Endothelial cell of umbilical vein (primary cell): Measurements from ENCODE around the gene CERS3. TPM values are rescaled to one million over a fixed set of nuclear protein-coding genes. Genes with fewer than 3 reads are reported as not detected.

Experiments used
- BruUV-seq: library from RNA; stranded (reverse); fragments of 400-500 nt; replicated peaks from 2 replicates; lab custom pipeline; 2021; lab: Mats Ljungman, UMichigan
- CTCF ChIA-PET: fragments of 300-600, 350-600 bp; sonication (Branson Sonifier 250); formaldehyde crosslinking; loops from one replicate; lab custom pipeline; 2021; ENCODE audit warnings: antibody characterized with exemption, inconsistent platforms; lab: Charles Lee
- POLR2A ChIA-PET: fragments of 300-600, 350-600 bp; sonication (Branson Sonifier 250); formaldehyde crosslinking; loops from one replicate; lab custom pipeline; 2021; ENCODE audit warnings: antibody characterized with exemption, inconsistent platforms; lab: Charles Lee
- DNase-seq: peaks from one replicate; pipeline ENCODE4 v3.0.0-alpha.2; 2011; ENCODE audit warnings: low read depth, low spot score
- FAIRE-seq: peaks from 2 replicates; lab custom pipeline; 2011; peaks lifted over from hg19 to GRCh38; lab: Jason Lieb, UNC
- H2AFZ ChIP-seq: 2 replicates; pipeline ENCODE4 v1.6.0; 2012; ENCODE audit warnings: low read depth, low read length, control low read depth, inconsistent platforms
- H3K27ac ChIP-seq: 2 replicates; pipeline ENCODE4 v1.5.1; 2011; ENCODE audit warnings: low read depth, mild to moderate bottlenecking, control low read depth, low read length, moderate library complexity; ENCODE audit not compliant: insufficient read depth
- H3K27me3 ChIP-seq, 2 experiments: 2 replicates each; pipeline versions ENCODE4 v1.6.0 to v1.6.1; 2011; ENCODE audit warnings: low read length in 2 of 2, mixed read lengths in 1 of 2; ENCODE audit not compliant: control insufficient read depth in 2 of 2, insufficient read depth in 2 of 2
- H3K36me3 ChIP-seq, 2 experiments: 2 replicates in 1 of 2; 3 replicates in 1 of 2; pipeline ENCODE4 v1.5.1; 2011; ENCODE audit warnings: low read length in 2 of 2, mild to moderate bottlenecking in 1 of 2, moderate library complexity in 1 of 2; ENCODE audit not compliant: control insufficient read depth in 2 of 2, insufficient read depth in 2 of 2; ENCODE audit errors: extremely low read depth in 1 of 2
- H3K4me1 ChIP-seq: 3 replicates; pipeline ENCODE4 v1.5.1; 2011; ENCODE audit warnings: mild to moderate bottlenecking, low read length; ENCODE audit not compliant: control insufficient read depth, insufficient read depth; ENCODE audit errors: extremely low read depth
- H3K4me2 ChIP-seq: 2 replicates; pipeline ENCODE4 v1.6.1; 2011; ENCODE audit warnings: low read length, control low read depth, mixed read lengths; ENCODE audit not compliant: insufficient read depth
- H3K4me3 ChIP-seq, 3 experiments: fragments of 200-600 bp in 1 of 3; sonication (generic), shearing (Covaris generic) in 1 of 3; replicated peaks in 1 of 3; 2 replicates each; pipeline ENCODE4 v1.5.1; 2011 to 2016; ENCODE audit warnings: control low read depth in 3 of 3, low read length in 3 of 3, mild to moderate bottlenecking in 2 of 3, inconsistent platforms in 1 of 3, low read depth in 1 of 3, moderate library complexity in 1 of 3; ENCODE audit not compliant: insufficient read depth in 1 of 3
- H3K79me2 ChIP-seq: 2 replicates; pipeline ENCODE4 v1.6.0; 2012; ENCODE audit warnings: low read length, inconsistent platforms; ENCODE audit not compliant: control insufficient read depth, insufficient read depth
- H3K9ac ChIP-seq: replicated peaks from 2 replicates; pipeline ENCODE3; 2011; ENCODE audit warnings: low read length, control low read depth; ENCODE audit not compliant: insufficient read depth; ENCODE audit errors: extremely low read depth
- H3K9me1 ChIP-seq: replicated peaks from 3 replicates; pipeline ENCODE4 v1.6.0; 2011; ENCODE audit warnings: mild to moderate bottlenecking, low read length; ENCODE audit not compliant: control insufficient read depth, insufficient read depth; ENCODE audit errors: extremely low read depth
- H3K9me3 ChIP-seq: replicated peaks from 2 replicates; pipeline ENCODE4 v1.5.1; 2012; ENCODE audit warnings: low read length, inconsistent platforms; ENCODE audit not compliant: control insufficient read depth, insufficient read depth
- H4K20me1 ChIP-seq: replicated peaks from 2 replicates; pipeline ENCODE3; 2011; ENCODE audit warnings: mild to moderate bottlenecking, low read length; ENCODE audit not compliant: control insufficient read depth, insufficient read depth; ENCODE audit errors: extremely low read depth
- CTCF ChIP-seq, 2 donors: IDR thresholded peaks; 1 replicate in 1 of 2; 2 replicates in 1 of 2; pipeline ENCODE4 v1.5.1; 2011; ENCODE audit warnings: low read length in 2 of 2, mild to moderate bottlenecking in 2 of 2, moderate library complexity in 2 of 2, control low read depth in 1 of 2, inconsistent platforms in 1 of 2, low read depth in 1 of 2; ENCODE audit not compliant: insufficient read depth in 1 of 2; ENCODE audit errors: extremely low read depth in 1 of 2
- EZH2 ChIP-seq: IDR thresholded peaks from 2 replicates; pipeline ENCODE4 v1.6.1; 2012; ENCODE audit warnings: borderline replicate concordance, low read depth, mild to moderate bottlenecking, moderate library complexity, low read length, inconsistent platforms; ENCODE audit not compliant: severe bottlenecking
- FOS ChIP-seq: IDR thresholded peaks from 2 replicates; pipeline ENCODE4 v1.6.1; 2011; ENCODE audit warnings: mild to moderate bottlenecking, low read length, moderate library complexity, borderline replicate concordance; ENCODE audit not compliant: insufficient read depth
- GATA2 ChIP-seq: IDR thresholded peaks from 2 replicates; pipeline ENCODE4 v1.7.0; 2011; ENCODE audit warnings: low read depth, mild to moderate bottlenecking, moderate library complexity, mixed read lengths, low read length; ENCODE audit not compliant: insufficient read length, insufficient read depth
- JUN ChIP-seq: IDR thresholded peaks from 2 replicates; pipeline ENCODE4 v1.6.1; 2011; ENCODE audit warnings: borderline replicate concordance, low read depth; ENCODE audit not compliant: insufficient read length, insufficient read depth
- MAX ChIP-seq: IDR thresholded peaks from 2 replicates; pipeline ENCODE4 v1.6.1; 2011; ENCODE audit not compliant: insufficient read depth, insufficient read length
- MYC ChIP-seq: IDR thresholded peaks from one replicate; pipeline ENCODE4 v1.6.1; 2011; ENCODE audit warnings: mild to moderate bottlenecking, low read depth, low read length
- POLR2A ChIP-seq: IDR thresholded peaks from 2 replicates; pipeline ENCODE4 v1.6.1; 2012; ENCODE audit warnings: low read depth, mild to moderate bottlenecking, control low read depth, low read length
- POLR2AphosphoS5 ChIP-seq: IDR thresholded peaks from 2 replicates; pipeline ENCODE4 v1.6.1; 2012; ENCODE audit warnings: low read depth, mild to moderate bottlenecking, control low read depth, low read length, moderate library complexity; ENCODE audit not compliant: insufficient read depth
- dilution Hi-C: fragments of 300-500 bp; cut with MboI; formaldehyde crosslinking; loops from one replicate; pipeline ENCODE4 v1.15.0; 2019; ENCODE audit warnings: low sequenced_read_pairs; ENCODE audit not compliant: extremely low pct_ligation_motif_present
- intact Hi-C: fragments of 100-400 bp; cut with micrococcal nuclease; formaldehyde crosslinking; loops from one replicate; pipeline ENCODE4 v1.10.0; 2022
- polyA plus RNA-seq, 4 experiments: library from polyadenylated mRNA; depleted of rRNA in 3 of 4; stranded (reverse) in 3 of 4; unstranded in 1 of 4; fragments of >200 nt; gene quantifications; 2 replicates each; pipeline versions ENCODE4 v1.2.1 to v1.2.3, GENCODE V29; 2011 to 2012; ENCODE audit warnings: missing spikeins in 1 of 4
- total RNA-seq: library from RNA; stranded (reverse); gene quantifications from 2 replicates; pipeline ENCODE4 v1.2.3, GENCODE V29; 2021

CERS3 gene
- total and polyA plus RNA-seq, 2 donors (not counting 3 experiments of a cell fraction or from before 2014, with no cell fraction given) = not detected

GRCh38 chr15:100544946-100545345 is 16.2 kb upstream of the CERS3 start:
- CTCF ChIA-PET = interaction anchor here (0.5 to 1.2 kb wide), 2 partner anchors 28 to 394 kb away, joined by 3 to 5 read pairs; no protein-coding TSS in a partner anchor
- intact Hi-C loops = no loop called here

GRCh38 chr15:100544338-100544841 is 15.6 kb upstream of the CERS3 start:
- DNase-seq (no peak), FAIRE-seq (no peak)
- Histone ChIP-seq H3K27me3 (no peaks in the 10 kb centered on the region), H3K4me3 (no peak overlapping the region), H3K4me1 (no peaks in the 10 kb centered on the region), H2AFZ (no peak overlapping the region), H3K79me2 (no peaks in the 10 kb centered on the region), H3K9me1 (no peaks in the 10 kb centered on the region), H4K20me1 (no peaks in the 10 kb centered on the region), H3K4me2 (no peak overlapping the region), H3K36me3 (no peaks in the 10 kb centered on the region), H3K9ac (no peak overlapping the region), H3K27ac (no peak overlapping the region), H3K9me3 (no peaks in the 10 kb centered on the region)
- intact Hi-C loops = no loop called here
- dilution Hi-C loops = no loop called here
- ChIA-PET CTCF (interaction anchor here (0.5 kb wide), 1 partner anchor 394 kb away, joined by 5 read pairs; no protein-coding TSS in a partner anchor), POLR2A (no interaction called here)
- TF ChIP-seq CTCF (IDR thresholded peaks at IDR 0.05; ENCODE audit: extremely low read depth in 1 of 2, insufficient read depth in 1 of 2, low read depth in 1 of 2, low read length in 2 of 2) = no peak
- TF ChIP-seq EZH2 = no peak
- TF ChIP-seq FOS = no peak
- TF ChIP-seq POLR2A = no peak
- TF ChIP-seq JUN = no peak
- no peak for TF ChIP-seq GATA2
- no peak for TF ChIP-seq POLR2AphosphoS5
- TF ChIP-seq MAX = no peak
- TF ChIP-seq MYC = no peak
- BruUV-seq = no TSS peak

More at GRCh38 chr15:100544946-100545345, 16.2 kb upstream of the CERS3 start:
- H3K36me3 ChIP-seq = no peaks in the 10 kb centered on the region
- no peak overlapping the region for H3K4me2 ChIP-seq
- FAIRE-seq = no peak
- H4K20me1 ChIP-seq = no peaks in the 10 kb centered on the region
- H3K4me3 ChIP-seq = no peak overlapping the region
- no peaks in the 10 kb centered on the region for H3K9me3 ChIP-seq
- DNase-seq = no peak
- BruUV-seq = no TSS peak
- TF ChIP-seq EZH2 (no peak), MAX (no peak)
- H3K79me2 ChIP-seq = no peaks in the 10 kb centered on the region
- dilution Hi-C loops = no loop called here
- H3K27me3 ChIP-seq = no peaks in the 10 kb centered on the region
- no peak overlapping the region for H3K9ac ChIP-seq
- no peaks in the 10 kb centered on the region for H3K4me1 ChIP-seq
- POLR2A ChIA-PET = no interaction called here
- no peak overlapping the region for H2AFZ ChIP-seq
- H3K27ac ChIP-seq = no peak overlapping the region
- no peaks in the 10 kb centered on the region for H3K9me1 ChIP-seq
